Activated CD4-positive, alpha-beta T cell treated with anti-CD3 and anti-CD28 coated beads for 36 hours (primary cell): ENCODE measurements around the gene PRSS1. TPM values are rescaled to one million over a fixed set of nuclear protein-coding genes. Genes with fewer than 3 reads are reported as not detected.
A peak's percentile ranks its signal among the peaks of the same experiment; 100 is the strongest.
"Not testable (repeated sequence)": the region's sequence is repeated elsewhere in the genome, so short reads cannot be mapped to it uniquely, and the experiment has no call there.

ENCODE experiments used
- ATAC-seq: fragments of 200-7000 bp; cut with Tn5 transposase; one replicate; pipeline ENCODE4 v1.10.0; 2021; ENCODE audit warnings: mild to moderate bottlenecking, moderate library complexity
- CTCF ChIA-PET: fragments of 350-600 bp; sonication (Branson Sonifier 250); formaldehyde crosslinking; loops from one replicate; lab custom pipeline; 2021; ENCODE audit warnings: antibody characterized with exemption; lab: Charles Lee
- POLR2A ChIA-PET: fragments of 350-600 bp; sonication (Branson Sonifier 250); formaldehyde crosslinking; loops from one replicate; lab custom pipeline; 2021; ENCODE audit warnings: antibody characterized with exemption, inconsistent platforms; lab: Charles Lee
- DNase-seq: peaks from one replicate; pipeline ENCODE4 v3.0.0-alpha.2; 2020
- H3K27ac Mint-ChIP-seq: one replicate; pipeline ENCODE4 v1.8.0; 2021; ENCODE audit warnings: mixed read lengths
- H3K27me3 Mint-ChIP-seq: one replicate; pipeline ENCODE4 v1.8.0; 2021; ENCODE audit warnings: mixed read lengths
- H3K36me3 Mint-ChIP-seq: one replicate; pipeline ENCODE4 v1.8.0; 2021; ENCODE audit warnings: low read depth, mixed read lengths
- H3K4me1 Mint-ChIP-seq: one replicate; pipeline ENCODE4 v1.8.0; 2021; ENCODE audit warnings: mixed read lengths
- H3K4me3 Mint-ChIP-seq: one replicate; pipeline ENCODE4 v1.8.0; 2021; ENCODE audit warnings: mild to moderate bottlenecking, moderate library complexity, mixed read lengths
- H3K9me3 Mint-ChIP-seq: one replicate; pipeline ENCODE4 v1.8.0; 2021; ENCODE audit warnings: low read depth, mixed read lengths
- intact Hi-C, 2 experiments: fragments of 100-400 bp; cut with DNase I in 1 of 2; cut with micrococcal nuclease in 1 of 2; formaldehyde crosslinking; loops; one replicate each; pipeline versions ENCODE4 v1.14.2 to v1.15.1; 2022 to 2024; cut with DNase I, micrococcal nuclease
- total RNA-seq, 2 experiments: library from RNA; stranded (reverse); gene quantifications; one replicate each; pipeline ENCODE4 v1.2.3, GENCODE V29; 2021

The PRSS1 gene
- total RNA-seq, 2 experiments from 2014 or later, result not detected

DNA sequence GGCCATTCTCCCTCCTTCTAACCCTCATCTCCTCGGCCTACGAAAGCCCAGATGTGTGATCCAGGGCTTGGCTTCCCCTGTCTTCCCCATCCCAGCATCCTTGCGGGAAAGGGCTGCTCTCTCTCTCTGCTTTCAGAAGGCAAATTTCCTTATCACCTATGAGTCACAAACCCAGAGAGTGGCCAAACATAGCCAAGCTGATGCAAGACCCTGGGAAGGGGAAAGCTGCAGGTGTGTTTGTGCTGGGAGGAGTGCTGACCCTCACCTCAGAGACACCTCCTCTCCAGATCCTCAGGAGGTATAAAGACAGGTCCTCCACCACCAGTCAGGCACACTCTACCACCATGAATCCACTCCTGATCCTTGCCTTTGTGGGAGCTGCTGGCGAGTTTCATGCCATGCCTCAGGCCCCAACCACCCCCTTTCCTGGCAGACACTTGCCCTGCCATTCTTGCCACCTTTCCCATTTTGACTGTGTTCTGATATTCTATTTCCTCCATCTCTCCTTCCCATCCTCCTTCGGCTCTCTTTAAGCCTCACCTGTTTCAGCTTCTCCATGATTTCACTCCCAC, 10.9 kb downstream of the PRSS1 start:
- H3K27ac Mint-ChIP-seq, result no peak overlapping the region
- no peaks in the 10 kb centered on the region for H3K4me1 Mint-ChIP-seq
- intact Hi-C loops, result no loop called here
- ATAC-seq, result no peak
- H3K36me3 Mint-ChIP-seq, result no peaks in the 10 kb centered on the region
- DNase-seq, result no peak
- POLR2A ChIA-PET, result interaction anchor here (0.6 kb wide), 1 partner anchor 95 kb away, joined by 6 read pairs; no protein-coding TSS in a partner anchor
- no peak overlapping the region for H3K4me3 Mint-ChIP-seq
- no peaks in the 10 kb centered on the region for H3K9me3 Mint-ChIP-seq
- CTCF ChIA-PET, result no interaction called here
- no peaks in the 10 kb centered on the region for H3K27me3 Mint-ChIP-seq

GRCh38 chr7:142761606-142762005, 12.3 kb downstream of the PRSS1 start:
- CTCF ChIA-PET, intact Hi-C loops, H3K36me3 Mint-ChIP-seq, H3K9me3 Mint-ChIP-seq, H3K4me3 Mint-ChIP-seq, H3K4me1 Mint-ChIP-seq, H3K27me3 Mint-ChIP-seq, H3K27ac Mint-ChIP-seq, POLR2A ChIA-PET, ATAC-seq, DNase-seq: not testable (repeated sequence)

DNA sequence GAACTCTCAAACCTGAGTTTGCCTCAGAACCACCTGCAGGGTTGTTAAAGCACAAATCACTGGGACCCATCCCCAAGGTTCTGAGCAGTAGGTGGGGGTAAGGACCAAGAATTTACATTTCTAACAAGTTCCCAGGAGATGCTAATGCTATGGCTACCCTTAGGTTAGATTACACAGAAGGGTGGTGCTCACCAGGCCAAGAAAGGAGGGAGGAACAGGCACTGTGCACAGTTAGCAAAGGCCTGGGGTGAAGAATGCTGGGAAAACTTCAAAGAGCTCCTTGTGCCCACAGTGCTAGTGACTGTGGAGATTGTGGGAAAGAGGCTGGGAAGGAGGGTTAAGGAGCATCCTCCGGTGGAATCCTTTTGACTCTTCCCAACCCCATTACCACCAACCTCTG, 12.8 kb downstream of the PRSS1 start:
- Mint-ChIP-seq H3K27ac (no peak overlapping the region), H3K36me3 (no peaks in the 10 kb centered on the region), H3K4me1 (no peaks in the 10 kb centered on the region), H3K4me3 (no peak overlapping the region), H3K9me3 (no peaks in the 10 kb centered on the region), H3K27me3 (no peaks in the 10 kb centered on the region)
- ATAC-seq (no peak), DNase-seq (no peak)
- CTCF ChIA-PET, result no interaction called here
- POLR2A ChIA-PET, result no interaction called here
- intact Hi-C loops, result no loop called here

DNA sequence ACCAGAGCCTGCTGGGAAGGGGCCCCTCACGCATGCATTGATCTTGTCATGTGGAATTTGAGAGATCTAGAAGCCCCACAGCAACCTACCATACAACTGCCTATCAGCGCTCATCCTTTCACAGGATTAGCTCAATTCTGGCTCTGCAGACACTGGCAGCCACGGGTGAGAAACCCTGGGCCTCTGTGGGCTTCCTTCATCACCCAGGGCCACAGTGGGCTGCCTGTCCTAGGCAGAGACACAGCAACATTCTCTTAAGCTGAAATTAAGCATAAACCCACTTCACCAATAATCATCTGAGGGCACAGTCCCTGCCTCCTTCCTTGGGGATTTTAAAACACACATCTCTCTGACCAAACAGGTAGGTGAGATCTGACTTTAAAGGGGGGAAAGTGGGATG, 18.2 kb downstream of the PRSS1 start:
- Mint-ChIP-seq H3K4me3 (no peak overlapping the region), H3K4me1 (peaks cover 7% of the 10 kb centered on the region), H3K27me3 (no peaks in the 10 kb centered on the region), H3K27ac (no peak overlapping the region), H3K36me3 (no peaks in the 10 kb centered on the region), H3K9me3 (no peaks in the 10 kb centered on the region)
- no peak for ATAC-seq
- POLR2A ChIA-PET, result no interaction called here
- no peak for DNase-seq
- intact Hi-C loops, result no loop called here
- CTCF ChIA-PET, result no interaction called here

DNA sequence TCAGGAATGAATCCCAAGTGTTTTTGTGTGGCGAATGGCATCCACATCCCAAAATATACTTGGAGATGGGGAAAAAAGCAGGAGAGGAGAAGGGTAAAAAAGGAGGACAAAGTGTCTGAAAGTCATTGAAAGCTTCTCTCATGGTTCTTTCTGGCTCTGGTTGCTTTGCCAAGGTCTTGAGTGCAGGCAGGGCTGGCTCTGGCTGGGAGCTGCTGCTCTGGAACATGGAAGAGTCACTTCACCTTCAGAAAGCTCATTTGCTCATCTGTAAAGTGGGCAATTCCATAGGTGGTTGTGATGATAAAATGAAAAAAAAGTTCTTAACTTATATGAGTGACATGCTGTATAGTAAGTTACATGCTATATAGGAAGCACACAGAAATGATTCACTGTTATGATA, 18.6 kb downstream of the PRSS1 start:
- Mint-ChIP-seq H3K9me3 (no peaks in the 10 kb centered on the region), H3K27me3 (no peaks in the 10 kb centered on the region), H3K4me3 (no peak overlapping the region), H3K36me3 (no peaks in the 10 kb centered on the region), H3K27ac (no peak overlapping the region), H3K4me1 (peaks cover 7% of the 10 kb centered on the region)
- ATAC-seq (no peak), DNase-seq (no peak)
- intact Hi-C loops, result no loop called here
- ChIA-PET POLR2A (no interaction called here), CTCF (no interaction called here)

- H3K36me3 Mint-ChIP-seq, H3K27me3 Mint-ChIP-seq, H3K4me1 Mint-ChIP-seq, H3K9me3 Mint-ChIP-seq, DNase-seq, intact Hi-C loops, CTCF ChIA-PET, H3K4me3 Mint-ChIP-seq, POLR2A ChIA-PET, ATAC-seq, H3K27ac Mint-ChIP-seq: not testable (repeated sequence)
Measured at GRCh38 chr7:142768885-142769284, 19.6 kb downstream of the PRSS1 start.

DNA sequence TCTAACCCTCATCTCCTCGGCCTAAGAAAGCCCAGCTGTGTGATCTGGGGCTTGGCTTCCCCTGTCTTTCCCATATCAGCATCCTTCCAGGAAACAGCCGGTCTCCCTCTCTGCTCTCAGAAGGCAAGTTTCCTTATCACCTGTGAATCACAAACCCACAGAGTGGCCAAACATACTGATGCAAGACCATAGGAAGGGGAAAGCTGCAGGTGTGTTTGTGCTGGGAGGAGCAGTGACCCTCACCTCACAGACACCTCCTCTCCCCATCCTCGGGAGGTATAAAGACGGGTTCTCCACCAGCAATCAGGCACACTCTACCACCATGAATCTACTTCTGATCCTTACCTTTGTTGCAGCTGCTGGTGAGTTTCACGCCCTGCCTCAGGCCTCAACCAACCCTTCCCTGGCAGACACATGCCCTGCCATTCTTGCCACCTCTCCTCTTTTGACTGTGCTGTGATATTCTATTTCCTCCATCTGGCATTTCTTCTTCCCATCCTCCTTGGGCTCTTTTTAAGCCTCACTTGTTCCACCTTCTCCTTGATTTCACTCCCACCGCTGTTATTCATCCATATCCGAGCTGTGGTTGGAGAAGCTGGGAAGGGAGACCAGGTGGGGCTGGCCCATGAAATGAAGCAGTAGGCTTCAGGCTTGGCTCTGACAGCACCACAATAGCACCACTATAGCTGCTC, 21.5 kb downstream of the PRSS1 start, which contains the start of gene PRSS2:
Gene PRSS2, plus strand, starts transcription at position 310 of the 692 bp plus-strand sequence. Its CDS starts 13 bp downstream, at position 323.
- intact Hi-C loops, result no loop called here
- DNase-seq (no peak), ATAC-seq (peak; percentile 74)
- Mint-ChIP-seq H3K4me3 (no peak within 1 kb of the TSS), H3K4me1 (peaks cover 7% of the 10 kb centered on the region), H3K27me3 (no peaks in the 10 kb centered on the region), H3K36me3 (peaks cover 2% of the 10 kb centered on the region), H3K9me3 (no peaks in the 10 kb centered on the region), H3K27ac (no peak within 1 kb of the TSS)
- ChIA-PET CTCF (no interaction called here), POLR2A (no interaction called here)

DNA sequence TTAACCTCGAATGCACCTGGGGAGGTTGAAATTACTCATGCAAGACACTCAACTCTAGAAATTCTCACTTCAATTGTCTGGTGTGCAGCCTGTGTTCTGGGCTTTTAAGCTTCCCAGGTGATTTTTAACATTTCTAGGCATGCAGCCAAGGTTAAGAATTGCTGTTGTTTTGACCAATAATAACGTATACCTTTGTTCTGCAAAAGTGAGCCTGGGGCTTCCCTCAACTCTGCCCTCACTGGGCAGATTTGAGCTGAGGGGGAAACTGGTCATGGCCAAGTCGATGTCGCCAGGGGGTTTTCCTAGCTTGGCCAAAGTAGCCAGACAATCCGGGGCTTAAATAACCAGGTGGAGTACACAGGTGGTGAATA, 22.1 kb downstream of the PRSS1 start:
- ChIA-PET CTCF (interaction anchor here (1.4 kb wide), 1 partner anchor 237 kb away, joined by 3 read pairs; no protein-coding TSS in a partner anchor), POLR2A (no interaction called here)
- ATAC-seq (no peak), DNase-seq (no peak)
- Mint-ChIP-seq H3K9me3 (no peaks in the 10 kb centered on the region), H3K27me3 (no peaks in the 10 kb centered on the region), H3K4me3 (no peak overlapping the region), H3K36me3 (peaks cover 2% of the 10 kb centered on the region), H3K27ac (no peak overlapping the region), H3K4me1 (peaks cover 7% of the 10 kb centered on the region)
- intact Hi-C loops, result no loop called here

GRCh38 chr7:142772051-142772450, 22.8 kb downstream of the PRSS1 start:
- ATAC-seq, result no peak
- Mint-ChIP-seq H3K4me3 (no peak overlapping the region), H3K9me3 (no peaks in the 10 kb centered on the region), H3K4me1 (peaks cover 7% of the 10 kb centered on the region), H3K27ac (no peak overlapping the region), H3K27me3 (no peaks in the 10 kb centered on the region), H3K36me3 (peaks cover 2% of the 10 kb centered on the region)
- ChIA-PET CTCF (interaction anchor here (1.4 kb wide), 1 partner anchor 237 kb away, joined by 3 read pairs; no protein-coding TSS in a partner anchor), POLR2A (no interaction called here)
- intact Hi-C loops, result no loop called here
- DNase-seq, result no peak

- Mint-ChIP-seq H3K27ac (no peak overlapping the region), H3K9me3 (no peaks in the 10 kb centered on the region), H3K4me3 (no peak overlapping the region), H3K36me3 (peaks cover 2% of the 10 kb centered on the region), H3K27me3 (no peaks in the 10 kb centered on the region), H3K4me1 (peaks cover 7% of the 10 kb centered on the region)
- ChIA-PET POLR2A (no interaction called here), CTCF (interaction anchor here (0.8 to 1.4 kb wide), 2 partner anchors 238 to 643 kb away, joined by 3 read pairs; no protein-coding TSS in a partner anchor)
- ATAC-seq (no peak), DNase-seq (no peak)
- intact Hi-C loops, result no loop called here
Measured at GRCh38 chr7:142772673-142773072, 23.4 kb downstream of the PRSS1 start.

GRCh38 chr7:142773230-142773629, 24.0 kb downstream of the PRSS1 start:
- no peaks in the 10 kb centered on the region for H3K27me3 Mint-ChIP-seq
- ATAC-seq (no peak), DNase-seq (no peak)
- no peaks in the 10 kb centered on the region for H3K9me3 Mint-ChIP-seq
- intact Hi-C loops, result no loop called here
- ChIA-PET CTCF (interaction anchor here (0.8 kb wide), 1 partner anchor 642 kb away, joined by 3 read pairs; no protein-coding TSS in a partner anchor), POLR2A (no interaction called here)
- no peak overlapping the region for H3K27ac Mint-ChIP-seq
- H3K36me3 Mint-ChIP-seq, result peaks cover 2% of the 10 kb centered on the region
- no peak overlapping the region for H3K4me3 Mint-ChIP-seq
- H3K4me1 Mint-ChIP-seq, result peaks cover 7% of the 10 kb centered on the region
